ENCODE results near the gene RAB19. TPM values are rescaled to one million over a fixed set of nuclear protein-coding genes. Genes with fewer than 3 reads are reported as not detected.
A peak's percentile ranks its signal among the peaks of the same experiment; 100 is the strongest.

The RAB19 gene
- total and polyA plus RNA-seq, 12 donors, result not detected

DNA sequence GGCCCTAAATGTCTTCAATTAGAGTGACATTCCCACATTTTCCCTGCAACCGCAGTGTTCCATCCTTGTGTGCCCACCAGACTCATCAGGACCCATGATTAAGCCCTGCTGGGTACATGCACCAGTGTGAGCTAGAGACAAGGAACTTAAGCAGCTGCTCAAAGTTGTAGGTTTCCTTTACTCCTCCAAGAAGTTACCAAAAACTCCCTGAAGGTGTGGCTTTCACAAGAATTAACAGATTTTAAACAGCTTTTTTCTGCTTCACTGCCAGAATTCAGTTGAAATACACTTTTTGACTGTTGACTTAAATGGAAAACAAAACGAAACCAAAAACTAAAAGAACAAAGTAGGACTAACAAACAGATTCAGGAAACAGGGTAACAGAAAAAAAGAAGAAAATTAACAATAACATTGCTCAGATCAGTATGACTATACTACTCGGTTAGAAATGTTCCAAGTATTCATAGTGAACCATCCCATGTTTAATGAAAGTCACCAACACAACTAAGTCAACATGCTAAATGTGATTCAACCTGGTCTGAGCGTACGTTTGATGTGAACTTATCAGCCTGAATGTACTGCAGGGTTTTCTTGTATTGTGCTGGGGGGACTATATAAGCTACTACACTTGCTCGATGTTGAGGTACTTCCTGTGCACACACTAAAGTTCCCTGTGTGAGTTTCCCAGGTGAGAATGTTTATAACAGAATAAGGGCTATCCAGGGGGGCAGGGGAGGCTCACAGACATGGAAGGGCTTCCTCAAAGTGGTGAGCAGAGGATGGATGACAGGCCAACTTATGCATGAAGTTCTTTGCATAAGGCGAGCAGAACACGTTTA is 27.7 kb upstream of the RAB19 start:
- H3K4me3 ChIP-seq, result no peak overlapping the region
- ATAC-seq (no peak), DNase-seq (no peak)
- H3K9me3 ChIP-seq, result no peaks in the 10 kb centered on the region
- no peaks in the 10 kb centered on the region for H3K27me3 ChIP-seq
- H3K4me1 ChIP-seq, result no peaks in the 10 kb centered on the region
- H3K36me3 ChIP-seq, result peaks cover 0 to 82% (median 28%) of the 10 kb centered on the region in 9 donors
- TF ChIP-seq, protein P1, sequence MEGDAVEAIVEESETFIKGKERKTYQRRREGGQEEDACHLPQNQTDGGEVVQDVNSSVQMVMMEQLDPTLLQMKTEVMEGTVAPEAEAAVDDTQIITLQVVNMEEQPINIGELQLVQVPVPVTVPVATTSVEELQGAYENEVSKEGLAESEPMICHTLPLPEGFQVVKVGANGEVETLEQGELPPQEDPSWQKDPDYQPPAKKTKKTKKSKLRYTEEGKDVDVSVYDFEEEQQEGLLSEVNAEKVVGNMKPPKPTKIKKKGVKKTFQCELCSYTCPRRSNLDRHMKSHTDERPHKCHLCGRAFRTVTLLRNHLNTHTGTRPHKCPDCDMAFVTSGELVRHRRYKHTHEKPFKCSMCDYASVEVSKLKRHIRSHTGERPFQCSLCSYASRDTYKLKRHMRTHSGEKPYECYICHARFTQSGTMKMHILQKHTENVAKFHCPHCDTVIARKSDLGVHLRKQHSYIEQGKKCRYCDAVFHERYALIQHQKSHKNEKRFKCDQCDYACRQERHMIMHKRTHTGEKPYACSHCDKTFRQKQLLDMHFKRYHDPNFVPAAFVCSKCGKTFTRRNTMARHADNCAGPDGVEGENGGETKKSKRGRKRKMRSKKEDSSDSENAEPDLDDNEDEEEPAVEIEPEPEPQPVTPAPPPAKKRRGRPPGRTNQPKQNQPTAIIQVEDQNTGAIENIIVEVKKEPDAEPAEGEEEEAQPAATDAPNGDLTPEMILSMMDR (IDR thresholded peaks at IDR 0.05), result no peak
- 83 to 89% methylated on average over 8 of the region's 8 CpGs for WGBS, 2 donors
- intact Hi-C loops (cut with DNase I), result no loop called here
- H3K27ac ChIP-seq, result peak overlapping the region in 1 of 10 donors; percentile 59

DNA sequence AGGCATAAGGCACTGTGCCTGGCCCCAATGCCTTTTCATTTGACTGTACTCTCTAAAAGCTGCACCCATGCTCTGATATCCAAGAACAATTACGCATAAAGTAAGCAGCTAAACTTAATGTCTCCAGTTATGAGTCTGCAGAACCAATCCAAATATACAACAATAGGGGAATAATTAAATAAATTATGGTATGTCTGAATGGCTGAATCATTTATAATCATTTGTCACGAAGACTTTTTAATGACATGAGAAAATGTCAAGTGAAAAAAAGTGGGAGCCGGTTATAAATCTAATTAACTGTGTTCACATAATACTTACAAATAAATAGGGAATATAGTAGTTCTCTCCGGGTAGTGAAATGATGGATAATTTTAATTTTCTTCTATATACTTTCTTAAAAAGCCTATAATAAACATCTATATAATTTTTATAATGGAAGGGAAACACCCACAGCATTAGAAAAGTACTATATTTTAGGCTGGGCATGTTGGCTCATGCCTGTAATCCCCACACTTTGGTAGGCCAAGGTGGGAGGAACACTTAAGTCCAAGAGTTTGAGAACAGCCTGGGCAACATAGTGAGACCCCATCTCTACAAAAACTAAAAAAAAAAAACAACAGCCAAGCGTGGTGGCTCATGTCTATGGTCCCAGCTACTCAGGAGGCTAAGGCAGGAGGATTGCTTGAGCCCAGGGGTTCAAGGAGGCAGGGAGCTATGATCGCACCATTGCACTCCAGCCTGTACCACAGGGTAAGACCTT is 19.7 kb upstream of the RAB19 start:
- ATAC-seq, result no peak
- peaks cover 0 to 16% (median 0%) of the 10 kb centered on the region in 9 donors for H3K4me1 ChIP-seq
- intact Hi-C loops (cut with DNase I), result no loop called here
- no peak overlapping the region for H3K27ac ChIP-seq
- H3K9me3 ChIP-seq, result no peaks in the 10 kb centered on the region
- no peak for DNase-seq
- TF ChIP-seq, protein P1 (IDR thresholded peaks at IDR 0.05), result no peak
- no peaks in the 10 kb centered on the region for H3K27me3 ChIP-seq
- peaks cover 0 to 37% (median 14%) of the 10 kb centered on the region in 9 donors for H3K36me3 ChIP-seq
- no peak overlapping the region for H3K4me3 ChIP-seq
- WGBS, 2 donors, result 97 to 99% methylated on average over 6 of the region's 6 CpGs

DNA sequence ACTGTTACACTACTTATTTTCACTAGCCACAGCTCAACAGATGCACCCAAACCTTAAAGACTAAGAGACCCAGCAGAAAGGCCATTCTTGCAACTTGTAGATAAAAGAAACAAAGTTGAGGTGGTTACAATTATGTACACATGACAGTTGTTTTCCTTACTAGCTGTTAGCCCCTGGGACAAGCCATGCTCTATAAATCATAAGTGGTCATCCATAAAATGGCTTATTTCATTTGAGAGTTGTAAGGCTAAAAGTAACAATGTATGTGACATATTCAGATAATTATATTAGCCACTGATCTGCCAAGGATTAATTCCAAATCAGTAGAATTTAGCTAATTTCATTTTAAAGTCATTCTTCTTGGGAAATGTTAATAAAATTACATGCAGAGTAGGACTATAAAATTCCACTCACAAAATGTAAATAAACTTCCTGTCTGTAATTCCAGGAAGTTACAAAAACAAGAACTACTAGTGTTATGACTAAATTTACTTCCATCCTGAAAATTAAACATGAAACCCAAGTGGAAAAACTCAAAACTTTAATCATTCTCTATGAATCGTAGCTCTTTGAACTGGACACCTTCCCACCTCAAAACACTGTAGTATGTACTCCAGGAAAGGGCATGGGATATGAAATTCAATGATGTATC is 18.8 kb upstream of the RAB19 start:
- TF ChIP-seq, protein P1 (IDR thresholded peaks at IDR 0.05), result no peak
- H3K9me3 ChIP-seq, result no peaks in the 10 kb centered on the region
- H3K36me3 ChIP-seq, result peaks cover 0 to 28% (median 6%) of the 10 kb centered on the region in 9 donors
- DNase-seq, result no peak
- WGBS, 2 donors, result 75% methylated on average over 1 of the region's 1 CpG
- ATAC-seq, result no peak
- H3K4me3 ChIP-seq, result no peak overlapping the region
- intact Hi-C loops (cut with DNase I), result no loop called here
- H3K27me3 ChIP-seq, result no peaks in the 10 kb centered on the region
- H3K4me1 ChIP-seq, result peaks cover 0 to 24% (median 0%) of the 10 kb centered on the region in 9 donors
- no peak overlapping the region for H3K27ac ChIP-seq

DNA sequence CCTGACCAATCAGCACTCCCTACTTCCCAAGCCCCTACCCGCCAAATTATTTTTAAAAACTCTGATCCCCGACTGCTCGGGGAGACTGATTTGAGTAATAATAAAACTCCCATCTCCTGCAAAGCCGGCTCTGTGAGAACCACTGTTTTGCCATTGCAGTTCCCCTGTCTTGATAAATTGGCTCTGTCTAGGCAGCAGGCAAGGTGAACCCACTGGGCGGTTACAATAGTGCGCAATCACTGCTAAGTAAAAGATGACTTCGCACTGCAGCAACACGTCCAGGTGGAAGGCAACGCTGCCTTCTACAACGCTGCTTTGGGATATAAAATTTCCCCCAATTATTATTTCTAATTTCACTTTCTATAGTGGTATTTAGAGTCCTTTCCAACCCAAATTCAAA is 14.4 kb upstream of the RAB19 start:
- TF ChIP-seq, protein P1 (IDR thresholded peaks at IDR 0.05), result no peak
- Histone ChIP-seq H3K27ac (no peak overlapping the region), H3K36me3 (peaks cover 0 to 4% (median 0%) of the 10 kb centered on the region in 9 donors), H3K4me3 (no peak overlapping the region), H3K4me1 (peaks cover 0 to 47% (median 0%) of the 10 kb centered on the region in 9 donors), H3K9me3 (no peaks in the 10 kb centered on the region), H3K27me3 (no peaks in the 10 kb centered on the region)
- intact Hi-C loops (cut with DNase I), result no loop called here
- WGBS, 2 donors, result 86 to 88% methylated on average over 10 of the region's 10 CpGs
- ATAC-seq (no peak), DNase-seq (no peak)

All from heart right ventricle (tissue), 16 donors.